ENCODE data around the gene MTA2. TPM values are rescaled to one million over a fixed set of nuclear protein-coding genes. Genes with fewer than 3 reads are reported as not detected.

Gene MTA2
- total and polyA plus RNA-seq, 10 of the 15 experiments (the other 5 are each of a cell fraction or from before 2014, with no cell fraction given): 6.7 to 201 (median 113) TPM

DNA sequence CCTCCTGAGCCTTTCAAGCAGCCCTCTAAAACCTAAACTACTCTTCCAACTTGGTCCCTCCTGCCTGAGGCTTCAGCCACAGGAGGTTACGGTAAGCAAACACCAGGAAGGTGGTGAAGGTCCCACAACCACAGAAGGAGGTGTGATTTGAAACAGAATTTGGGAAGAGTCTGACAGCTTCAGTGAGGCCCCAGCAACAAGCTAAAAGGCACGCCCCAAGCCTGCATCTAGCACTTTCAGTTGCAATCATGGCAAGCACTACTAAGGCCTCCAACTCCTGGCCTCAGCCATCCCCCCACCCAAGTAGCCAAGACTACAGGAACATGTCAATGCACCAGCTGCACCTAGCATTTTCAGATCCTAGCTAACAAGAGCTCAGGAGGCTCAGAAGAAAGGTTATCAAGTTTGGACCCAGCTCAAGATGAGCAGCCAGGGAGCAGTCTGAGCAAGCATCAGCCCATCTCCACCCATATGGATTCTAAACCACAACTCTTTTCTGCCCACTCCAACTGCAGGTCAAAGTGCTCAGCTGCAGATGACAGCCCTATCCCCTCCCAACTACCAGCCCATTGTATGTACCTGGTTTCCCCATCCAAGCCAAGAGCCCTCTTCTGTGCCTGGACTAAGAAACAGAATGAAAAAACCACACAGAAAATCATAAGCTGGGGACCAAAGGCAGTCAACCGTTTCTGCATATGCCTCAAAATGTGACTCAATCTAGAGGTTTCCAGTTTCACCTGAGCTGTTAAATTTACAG is 44.6 kb downstream of the MTA2 start (continued):
- TF ChIP-seq ZNF384 (IDR thresholded peaks at IDR 0.05; ENCODE audit: borderline replicate concordance, low read depth, low read length) (no peak), MTA2 (IDR thresholded peaks at IDR 0.05; ENCODE audit: low read depth) (0 out of 2 replicates have a peak, but pooled peaks have one; percentile 3), SPI1 (IDR thresholded peaks at IDR 0.05; ENCODE audit: borderline replicate concordance, insufficient read depth, low read depth, low read length) (no peak), BHLHE40 (IDR thresholded peaks at IDR 0.05; ENCODE audit: borderline replicate concordance in 1 of 2, low read depth in 2 of 2, low read length in 1 of 2) (peak in 1 of 2 experiments; percentile 18; a peak in 1 of 4 replicates), EED (IDR thresholded peaks at IDR 0.05; ENCODE audit: low read depth) (peak; percentile 37; the same call in 1 of the 2 replicates), SMARCA5 (IDR thresholded peaks at IDR 0.05) (peak; percentile 38; the same call in 1 of the 2 replicates), FOS (IDR thresholded peaks at IDR 0.05; ENCODE audit: borderline replicate concordance, extremely low read depth, insufficient read length) (no peak), MTA3 (IDR thresholded peaks at IDR 0.05; ENCODE audit: borderline replicate concordance, low read length) (peak; percentile 79), SMAD5 (IDR thresholded peaks at IDR 0.05; ENCODE audit: low read depth) (no peak), IKZF2 (IDR thresholded peaks at IDR 0.05) (peak; percentile 4 to 56; a peak in 2 of 4 replicates), EP300 (IDR thresholded peaks at IDR 0.05; ENCODE audit: borderline replicate concordance in 1 of 2, control insufficient read depth in 1 of 2, low read depth in 2 of 2, low read length in 2 of 2) (0 out of 4 replicates have a peak, but pooled peaks of 1 of the 2 experiments have one; percentile 4), NFIC (IDR thresholded peaks at IDR 0.05; ENCODE audit: low read depth, low read length) (peak; percentile 43; the same call in 1 of the 2 replicates), MYC (IDR thresholded peaks at IDR 0.05; ENCODE audit: insufficient read depth, insufficient read length, insufficient replicate concordance, low read length, severe bottlenecking) (peak; percentile 35), RUNX3 (IDR thresholded peaks at IDR 0.05; ENCODE audit: low read length) (peak; percentile 73; the same call in 1 of the 2 replicates), NR2F1 (conservative IDR thresholded peaks at IDR 0.05) (0 out of 2 replicates have a peak, but pooled peaks have one; percentile 8)
- TF ChIP-seq, protein P1, sequence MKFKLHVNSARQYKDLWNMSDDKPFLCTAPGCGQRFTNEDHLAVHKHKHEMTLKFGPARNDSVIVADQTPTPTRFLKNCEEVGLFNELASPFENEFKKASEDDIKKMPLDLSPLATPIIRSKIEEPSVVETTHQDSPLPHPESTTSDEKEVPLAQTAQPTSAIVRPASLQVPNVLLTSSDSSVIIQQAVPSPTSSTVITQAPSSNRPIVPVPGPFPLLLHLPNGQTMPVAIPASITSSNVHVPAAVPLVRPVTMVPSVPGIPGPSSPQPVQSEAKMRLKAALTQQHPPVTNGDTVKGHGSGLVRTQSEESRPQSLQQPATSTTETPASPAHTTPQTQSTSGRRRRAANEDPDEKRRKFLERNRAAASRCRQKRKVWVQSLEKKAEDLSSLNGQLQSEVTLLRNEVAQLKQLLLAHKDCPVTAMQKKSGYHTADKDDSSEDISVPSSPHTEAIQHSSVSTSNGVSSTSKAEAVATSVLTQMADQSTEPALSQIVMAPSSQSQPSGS (IDR thresholded peaks at IDR 0.05; ENCODE audit: low read length): peak; percentile 16; the same call in 1 of the 2 replicates
- TF ChIP-seq, protein P2, sequence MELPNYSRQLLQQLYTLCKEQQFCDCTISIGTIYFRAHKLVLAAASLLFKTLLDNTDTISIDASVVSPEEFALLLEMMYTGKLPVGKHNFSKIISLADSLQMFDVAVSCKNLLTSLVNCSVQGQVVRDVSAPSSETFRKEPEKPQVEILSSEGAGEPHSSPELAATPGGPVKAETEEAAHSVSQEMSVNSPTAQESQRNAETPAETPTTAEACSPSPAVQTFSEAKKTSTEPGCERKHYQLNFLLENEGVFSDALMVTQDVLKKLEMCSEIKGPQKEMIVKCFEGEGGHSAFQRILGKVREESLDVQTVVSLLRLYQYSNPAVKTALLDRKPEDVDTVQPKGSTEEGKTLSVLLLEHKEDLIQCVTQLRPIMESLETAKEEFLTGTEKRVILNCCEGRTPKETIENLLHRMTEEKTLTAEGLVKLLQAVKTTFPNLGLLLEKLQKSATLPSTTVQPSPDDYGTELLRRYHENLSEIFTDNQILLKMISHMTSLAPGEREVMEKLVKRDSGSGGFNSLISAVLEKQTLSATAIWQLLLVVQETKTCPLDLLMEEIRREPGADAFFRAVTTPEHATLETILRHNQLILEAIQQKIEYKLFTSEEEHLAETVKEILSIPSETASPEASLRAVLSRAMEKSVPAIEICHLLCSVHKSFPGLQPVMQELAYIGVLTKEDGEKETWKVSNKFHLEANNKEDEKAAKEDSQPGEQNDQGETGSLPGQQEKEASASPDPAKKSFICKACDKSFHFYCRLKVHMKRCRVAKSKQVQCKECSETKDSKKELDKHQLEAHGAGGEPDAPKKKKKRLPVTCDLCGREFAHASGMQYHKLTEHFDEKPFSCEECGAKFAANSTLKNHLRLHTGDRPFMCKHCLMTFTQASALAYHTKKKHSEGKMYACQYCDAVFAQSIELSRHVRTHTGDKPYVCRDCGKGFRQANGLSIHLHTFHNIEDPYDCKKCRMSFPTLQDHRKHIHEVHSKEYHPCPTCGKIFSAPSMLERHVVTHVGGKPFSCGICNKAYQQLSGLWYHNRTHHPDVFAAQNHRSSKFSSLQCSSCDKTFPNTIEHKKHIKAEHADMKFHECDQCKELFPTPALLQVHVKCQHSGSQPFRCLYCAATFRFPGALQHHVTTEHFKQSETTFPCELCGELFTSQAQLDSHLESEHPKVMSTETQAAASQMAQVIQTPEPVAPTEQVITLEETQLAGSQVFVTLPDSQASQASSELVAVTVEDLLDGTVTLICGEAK (IDR thresholded peaks at IDR 0.05; ENCODE audit: borderline replicate concordance): no peak
- TF ChIP-seq, protein P3, sequence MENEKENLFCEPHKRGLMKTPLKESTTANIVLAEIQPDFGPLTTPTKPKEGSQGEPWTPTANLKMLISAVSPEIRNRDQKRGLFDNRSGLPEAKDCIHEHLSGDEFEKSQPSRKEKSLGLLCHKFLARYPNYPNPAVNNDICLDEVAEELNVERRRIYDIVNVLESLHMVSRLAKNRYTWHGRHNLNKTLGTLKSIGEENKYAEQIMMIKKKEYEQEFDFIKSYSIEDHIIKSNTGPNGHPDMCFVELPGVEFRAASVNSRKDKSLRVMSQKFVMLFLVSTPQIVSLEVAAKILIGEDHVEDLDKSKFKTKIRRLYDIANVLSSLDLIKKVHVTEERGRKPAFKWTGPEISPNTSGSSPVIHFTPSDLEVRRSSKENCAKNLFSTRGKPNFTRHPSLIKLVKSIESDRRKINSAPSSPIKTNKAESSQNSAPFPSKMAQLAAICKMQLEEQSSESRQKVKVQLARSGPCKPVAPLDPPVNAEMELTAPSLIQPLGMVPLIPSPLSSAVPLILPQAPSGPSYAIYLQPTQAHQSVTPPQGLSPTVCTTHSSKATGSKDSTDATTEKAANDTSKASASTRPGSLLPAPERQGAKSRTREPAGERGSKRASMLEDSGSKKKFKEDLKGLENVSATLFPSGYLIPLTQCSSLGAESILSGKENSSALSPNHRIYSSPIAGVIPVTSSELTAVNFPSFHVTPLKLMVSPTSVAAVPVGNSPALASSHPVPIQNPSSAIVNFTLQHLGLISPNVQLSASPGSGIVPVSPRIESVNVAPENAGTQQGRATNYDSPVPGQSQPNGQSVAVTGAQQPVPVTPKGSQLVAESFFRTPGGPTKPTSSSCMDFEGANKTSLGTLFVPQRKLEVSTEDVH (IDR thresholded peaks at IDR 0.05; ENCODE audit: low read depth, partially characterized antibody): no peak

Data from GM12878 (cell line).